K562 (cell line): ENCODE results near the gene MRPS35. TPM values are rescaled to one million over a fixed set of nuclear protein-coding genes. Genes with fewer than 3 reads are reported as not detected.

Experiments
- ATAC-seq: fragments of 200-7000 bp; cut with Tn5 transposase; 3 replicates; pipeline ENCODE4 v1.9.1; 2020; ENCODE audit warnings: moderate library complexity
- BruUV-seq: library from RNA; stranded (reverse); fragments of 400-500 nt; replicated peaks from 2 replicates; lab custom pipeline; 2021; lab: Mats Ljungman, UMichigan
- CTCF ChIA-PET: fragments of 300-600 bp; formaldehyde crosslinking; extraction: SDS; loops from one replicate; lab custom pipeline; 2021; ENCODE audit warnings: low intra/inter-chr PET ratio; lab: Yijun Ruan, JAX
- POLR2A ChIA-PET: fragments of 300-600, 350-650 bp; sonication (Branson Sonifier 250); formaldehyde crosslinking; extraction: SDS; loops from one replicate; lab custom pipeline; 2021; ENCODE audit warnings: antibody characterized with exemption, inconsistent platforms; lab: Yijun Ruan, JAX
- DNase-seq, 4 experiments: peaks; one replicate each; pipeline versions ENCODE4 v3.0.0 to v3.0.0-alpha.2; 2011 to 2018; ENCODE audit warnings: low spot score in 3 of 4, mixed read lengths in 3 of 4; ENCODE audit errors: extremely low read depth in 1 of 4
- FAIRE-seq: peaks from 2 replicates; lab custom pipeline; 2011; peaks lifted over from hg19 to GRCh38; lab: Jason Lieb, UNC
- H2AFZ ChIP-seq: 2 replicates; pipeline ENCODE4 v1.6.0; 2011; ENCODE audit warnings: low read depth, low read length, control low read depth, inconsistent platforms
- H3K27ac ChIP-seq: fragments of 200-600 bp; 3 replicates; pipeline ENCODE4 v1.8.0; 2011; ENCODE audit warnings: low read depth, mild to moderate bottlenecking, control low read depth, inconsistent platforms, low read length, moderate library complexity, mixed read lengths; ENCODE audit errors: extremely low read depth
- H3K27me3 ChIP-seq, 2 experiments: fragments of 300-600 bp in 1 of 2; 2 replicates in 1 of 2; 3 replicates in 1 of 2; pipeline versions ENCODE4 v1.6.0 to v1.8.0; 2011; ENCODE audit warnings: inconsistent platforms in 2 of 2, low read length in 2 of 2, mild to moderate bottlenecking in 1 of 2, mixed read lengths in 1 of 2, moderate library complexity in 1 of 2; ENCODE audit not compliant: control insufficient read depth in 2 of 2, insufficient read depth in 2 of 2
- H3K36me3 ChIP-seq: fragments of 300-600 bp; 3 replicates; pipeline ENCODE4 v1.8.0; 2011; ENCODE audit warnings: mild to moderate bottlenecking, low read length, inconsistent platforms; ENCODE audit not compliant: control insufficient read depth, insufficient read depth
- H3K4me1 ChIP-seq, 2 experiments: fragments of 200-600 bp in 1 of 2; replicated peaks in 1 of 2; 2 replicates in 1 of 2; 3 replicates in 1 of 2; pipeline versions ENCODE4 v1.5.1 to v1.8.0; 2011; ENCODE audit warnings: inconsistent platforms in 2 of 2, low read length in 2 of 2, mild to moderate bottlenecking in 1 of 2, mixed read lengths in 1 of 2, moderate library complexity in 1 of 2; ENCODE audit not compliant: control insufficient read depth in 2 of 2, insufficient read depth in 2 of 2
- H3K4me2 ChIP-seq: 2 replicates; pipeline ENCODE4 v1.6.1; 2011; ENCODE audit warnings: low read length, control low read depth, inconsistent platforms, mixed read lengths; ENCODE audit not compliant: insufficient read depth
- H3K4me3 ChIP-seq: fragments of 200-600 bp; sonication (generic), shearing (Covaris generic); 2 replicates; pipeline ENCODE4 v1.5.1; 2016; ENCODE audit warnings: control low read depth, inconsistent platforms
- H3K79me2 ChIP-seq: fragments of 200-600 bp; 3 replicates; pipeline ENCODE4 v1.8.0; 2011; ENCODE audit warnings: low read length, inconsistent platforms; ENCODE audit not compliant: control insufficient read depth, insufficient read depth
- H3K9ac ChIP-seq, 2 experiments: 2 replicates each; pipeline versions ENCODE4 v1.6.0 to v1.6.1; 2011; ENCODE audit warnings: low read depth in 2 of 2, low read length in 2 of 2, control low read depth in 1 of 2, inconsistent platforms in 1 of 2, mild to moderate bottlenecking in 1 of 2, mixed read lengths in 1 of 2; ENCODE audit not compliant: insufficient read depth in 1 of 2
- H3K9me1 ChIP-seq: one replicate; pipeline ENCODE4 v1.6.0; 2011; ENCODE audit warnings: inconsistent platforms, mild to moderate bottlenecking, low read length, moderate library complexity; ENCODE audit not compliant: control insufficient read depth, insufficient read depth
- H3K9me3 ChIP-seq: replicated peaks from 2 replicates; pipeline ENCODE4 v1.5.1; 2011; ENCODE audit warnings: low read depth, low read length, inconsistent platforms; ENCODE audit not compliant: control insufficient read depth, insufficient read depth
- H4K20me1 ChIP-seq: replicated peaks from 2 replicates; pipeline ENCODE4 v1.6.1; 2011; ENCODE audit warnings: low read length, inconsistent platforms, mixed read lengths; ENCODE audit not compliant: control insufficient read depth, insufficient read depth
- DACH1 ChIP-seq: fragments of 450-650 bp; IDR thresholded peaks from 2 replicates; pipeline ENCODE4 v1.6.1; 2018; ENCODE audit not compliant: partially characterized antibody
- DLX4 ChIP-seq: fragments of 250-450 bp; sonication (Bioruptor Pico); IDR thresholded peaks from 2 replicates; pipeline ENCODE4 v1.6.1; 2021; ENCODE audit warnings: mild to moderate bottlenecking
- ZNF165 ChIP-seq: fragments of 250-450 bp; sonication (Bioruptor Pico); IDR thresholded peaks from 2 replicates; pipeline ENCODE4 v1.4.0; 2020; ENCODE audit warnings: borderline replicate concordance
- WGBS: fragments of 100-300 bp; shearing (Covaris generic); methylation state at CpG from one replicate; pipeline ENCODE4 v1.1.6; 2016; ENCODE audit warnings: low coverage, mixed read lengths; ENCODE audit not compliant: insufficient coverage; ENCODE audit errors: missing lambda C conversion rate; 5-methylcytosine and 5-hydroxymethylcytosine counted together
- in situ Hi-C: fragments of 300-500 bp; cut with MboI; formaldehyde crosslinking; loops from 4 replicates; pipeline ENCODE4 v1.15.0; 2018; ENCODE audit warnings: inconsistent platforms, mixed read lengths
- intact Hi-C: fragments of 100-400 bp; cut with micrococcal nuclease; formaldehyde crosslinking; loops from 2 replicates; pipeline ENCODE4 v1.14.2; 2022
- polyA plus RNA-seq, 8 experiments: library from polyadenylated mRNA; depleted of rRNA in 4 of 8; stranded (reverse) in 5 of 8; unstranded in 3 of 8; fragments of >200 nt; fragmentation: Nextera tagmentation in 2 of 8; fragmentation: Illumina TruSeq in 1 of 8; extraction: Ambion mirVana in 2 of 8; extraction: Trizol in 1 of 8; gene quantifications; 2 replicates each; pipeline versions ENCODE4 v1.2.1 to v1.2.3, GENCODE V29; 2011 to 2014; ENCODE audit warnings: inconsistent platforms in 1 of 8, missing spikeins in 1 of 8
- total RNA-seq, 7 experiments: library from RNA; depleted of rRNA in 6 of 7; stranded (reverse); fragments of >200 nt in 6 of 7; fragmentation: Illumina TruSeq in 2 of 7; extraction: Trizol in 2 of 7; gene quantifications; 2 replicates each; pipeline versions ENCODE4 v1.2.1 to v1.2.3, GENCODE V29; 2011 to 2021; ENCODE audit warnings: low replicate concordance in 1 of 7

MRPS35 gene
- total and polyA plus RNA-seq, 9 of the 15 experiments (the other 6 are each of a cell fraction or from before 2014, with no cell fraction given), result 79.0 to 183 (median 114) TPM

GRCh38 chr12:27696864-27697564, 13.6 kb upstream of the MRPS35 start:
- intact Hi-C loops, result no loop called here
- no TSS peak for BruUV-seq
- no peak overlapping the region for H2AFZ ChIP-seq
- no peaks in the 10 kb centered on the region for H3K79me2 ChIP-seq
- no peak overlapping the region for H3K4me3 ChIP-seq
- no peaks in the 10 kb centered on the region for H3K9me3 ChIP-seq
- no peak for TF ChIP-seq ZNF165 (CRISPR knock-in tag)
- TF ChIP-seq DLX4 (CRISPR knock-in tag), result no peak
- no peak for TF ChIP-seq DACH1
- in situ Hi-C loops, result no loop called here
- no peaks in the 10 kb centered on the region for H3K9me1 ChIP-seq
- H3K36me3 ChIP-seq, result no peaks in the 10 kb centered on the region
- 7% methylated on average over 3 of the region's 3 CpGs for WGBS
- DNase-seq (no peak), ATAC-seq (no peak), FAIRE-seq (no peak)
- no peaks in the 10 kb centered on the region for H3K4me1 ChIP-seq
- H3K27ac ChIP-seq, result no peak overlapping the region
- no peak overlapping the region for H3K4me2 ChIP-seq
- no peak overlapping the region for H3K9ac ChIP-seq
- peaks cover 16 to 23% of the 10 kb centered on the region in 2 experiments for H3K27me3 ChIP-seq
- CTCF ChIA-PET, result no interaction called here
- POLR2A ChIA-PET, result interaction anchor here (0.7 kb wide), 1 partner anchor 17 kb away, joined by 3 read pairs; no protein-coding TSS in a partner anchor
- no peaks in the 10 kb centered on the region; the same call in 1 of the 2 replicates for H4K20me1 ChIP-seq
